IPS DF 6.9 (cell line): Measurements from ENCODE around the gene PANK4.

Experiments
- DNase-seq: peaks from one replicate; pipeline ENCODE4 v3.0.0-alpha.2; 2013; ENCODE audit warnings: low read depth, low spot score
- H3K27ac ChIP-seq: one replicate; pipeline ENCODE4 v1.5.1; 2013; ENCODE audit warnings: low read length, control low read depth
- H3K27me3 ChIP-seq: 2 replicates; pipeline ENCODE4 v1.6.1; 2013; ENCODE audit warnings: mild to moderate bottlenecking, low read length; ENCODE audit not compliant: control insufficient read depth, insufficient read depth
- H3K36me3 ChIP-seq: 2 replicates; pipeline ENCODE4 v1.6.1; 2013; ENCODE audit warnings: low read length; ENCODE audit not compliant: control insufficient read depth, insufficient read depth
- H3K4me1 ChIP-seq: 2 replicates; pipeline ENCODE4 v1.6.1; 2013; ENCODE audit warnings: low read length; ENCODE audit not compliant: control insufficient read depth, insufficient read depth
- H3K4me3 ChIP-seq: 2 replicates; pipeline ENCODE4 v1.5.1; 2013; ENCODE audit warnings: mild to moderate bottlenecking, low read length
- H3K9me3 ChIP-seq: 2 replicates; pipeline ENCODE4 v1.6.1; 2013; ENCODE audit warnings: low read length, inconsistent platforms; ENCODE audit not compliant: control insufficient read depth, insufficient read depth
- WGBS: extraction: QIAGEN DNeasy Blood & Tissue Kit; methylation state at CpG from one replicate; pipeline ENCODE4 v1.1.7; 2013; ENCODE audit warnings: mixed read lengths, missing lambda C conversion rate; ENCODE audit not compliant: insufficient read length, insufficient coverage; 5-methylcytosine and 5-hydroxymethylcytosine counted together

PANK4 gene

DNA sequence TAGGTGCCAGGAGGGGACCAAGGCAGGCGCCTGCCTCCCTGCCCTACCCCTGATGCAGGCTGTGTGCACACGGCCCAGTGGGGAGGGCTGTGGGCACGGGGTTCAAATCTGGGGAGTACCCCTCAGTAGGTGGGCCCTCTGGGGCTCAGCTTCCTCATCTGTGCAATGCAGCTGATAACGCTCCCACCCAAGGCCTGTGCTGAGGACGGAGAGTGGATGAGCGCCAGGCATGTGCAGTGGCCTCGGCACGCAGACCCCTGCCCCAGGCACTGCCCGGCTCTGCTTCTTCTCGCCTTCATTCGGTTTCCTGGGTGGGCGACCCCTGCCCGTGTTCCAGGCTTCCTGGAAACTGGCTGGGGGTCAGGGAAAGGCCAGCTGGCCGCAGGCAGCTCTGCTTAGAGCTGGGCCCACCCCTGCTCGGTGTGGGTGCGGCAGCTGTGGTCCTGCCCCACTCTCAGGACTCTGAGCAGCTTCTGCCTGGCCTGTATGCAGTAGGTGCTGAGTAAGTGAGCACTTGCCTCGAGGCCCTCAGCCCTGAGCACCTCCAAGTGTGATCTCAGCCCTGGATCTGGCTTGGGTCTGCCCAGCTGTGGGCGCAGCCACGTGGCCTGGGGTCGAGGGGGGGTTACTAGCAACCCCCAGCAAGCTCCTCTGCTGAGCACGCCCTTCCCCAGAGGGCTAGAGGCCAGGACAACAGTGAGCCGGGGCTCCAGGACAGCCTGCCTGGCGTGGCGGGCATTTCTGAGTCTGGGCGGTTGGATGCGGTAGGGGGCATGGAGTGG is 17.9 kb upstream of the PANK4 start:
- Histone ChIP-seq H3K36me3 (no peaks in the 10 kb centered on the region), H3K27me3 (no peaks in the 10 kb centered on the region; the same call in 1 of the 2 replicates), H3K4me1 (peaks cover 12% of the 10 kb centered on the region), H3K9me3 (no peaks in the 10 kb centered on the region), H3K27ac (no peak overlapping the region), H3K4me3 (no peak overlapping the region)
- WGBS: no CpG with 5 or more reads among the region's 26 CpGs
- no peak for DNase-seq

DNA sequence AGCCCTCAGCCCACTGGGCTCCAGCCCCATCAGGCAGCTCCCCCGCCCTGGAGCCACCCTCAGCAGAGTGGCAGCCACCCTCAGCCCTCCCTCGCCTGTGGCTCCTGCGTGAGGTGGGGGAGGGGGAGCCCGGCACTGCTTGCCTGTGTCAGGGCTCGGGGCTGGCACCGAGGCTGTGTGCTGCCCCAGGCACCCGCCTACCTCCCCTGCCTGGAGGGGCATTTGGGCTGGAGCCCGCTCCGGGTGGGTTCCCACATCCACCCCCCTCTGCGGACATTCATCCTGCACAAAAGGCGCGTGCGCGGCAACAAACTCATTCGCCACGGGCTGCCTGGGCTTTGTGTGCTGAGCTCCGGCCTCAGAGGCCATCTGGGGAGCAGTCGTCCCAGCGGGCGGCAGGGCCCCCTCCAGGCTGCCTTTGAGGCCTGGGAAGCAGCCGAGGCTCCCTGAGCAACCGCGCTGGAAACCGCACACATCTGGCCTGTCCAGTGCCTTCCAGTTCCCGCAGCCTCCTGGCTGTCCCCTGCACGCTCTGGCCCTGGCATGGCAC is 17.2 kb upstream of the PANK4 start:
- no peak for DNase-seq
- no peak overlapping the region for H3K27ac ChIP-seq
- peaks cover 12% of the 10 kb centered on the region for H3K4me1 ChIP-seq
- no peaks in the 10 kb centered on the region for H3K9me3 ChIP-seq
- no peaks in the 10 kb centered on the region; the same call in 1 of the 2 replicates for H3K27me3 ChIP-seq
- WGBS: no CpG with 5 or more reads among the region's 26 CpGs
- H3K4me3 ChIP-seq: no peak overlapping the region
- no peaks in the 10 kb centered on the region for H3K36me3 ChIP-seq

DNA sequence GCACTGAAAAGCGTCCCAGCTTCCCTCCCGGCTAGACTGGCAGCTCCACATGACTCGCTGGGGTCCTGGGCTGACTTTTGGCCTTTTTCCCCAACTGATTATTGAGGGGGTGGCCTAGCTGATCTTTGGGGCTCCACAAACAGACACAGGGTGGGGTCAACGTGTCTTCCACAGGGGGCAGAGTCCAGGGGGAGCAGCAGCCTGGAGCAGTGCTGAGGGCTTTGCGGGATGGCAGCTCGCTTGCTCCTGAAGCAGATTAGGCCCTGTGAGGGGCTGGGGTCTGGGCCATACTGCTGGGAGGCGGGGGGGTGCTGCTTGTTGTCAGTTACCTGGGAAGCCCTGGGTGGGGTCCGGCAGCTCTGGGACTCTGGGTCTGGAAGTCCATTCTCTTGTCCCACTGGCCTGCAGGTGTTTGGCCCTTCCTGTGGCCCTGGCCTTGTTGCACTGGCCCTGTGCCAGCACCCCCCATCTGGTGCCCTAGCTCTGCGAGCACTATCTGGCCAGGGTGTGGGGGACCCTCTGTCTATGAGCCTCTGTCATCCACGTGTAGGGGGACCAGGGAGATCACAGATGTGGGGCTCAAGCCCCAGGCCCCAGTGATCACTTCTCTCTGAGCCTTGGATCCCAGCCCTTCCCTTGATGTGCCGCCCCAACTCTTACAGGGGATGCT is 16.0 kb upstream of the PANK4 start:
- Histone ChIP-seq H3K4me1 (peaks cover 8% of the 10 kb centered on the region; the same call in 1 of the 2 replicates), H3K36me3 (no peaks in the 10 kb centered on the region), H3K9me3 (no peaks in the 10 kb centered on the region), H3K27me3 (no peaks in the 10 kb centered on the region; the same call in 1 of the 2 replicates), H3K27ac (no peak overlapping the region), H3K4me3 (no peak overlapping the region)
- no peak for DNase-seq
- no CpG with 5 or more reads among the region's 11 CpGs for WGBS

DNA sequence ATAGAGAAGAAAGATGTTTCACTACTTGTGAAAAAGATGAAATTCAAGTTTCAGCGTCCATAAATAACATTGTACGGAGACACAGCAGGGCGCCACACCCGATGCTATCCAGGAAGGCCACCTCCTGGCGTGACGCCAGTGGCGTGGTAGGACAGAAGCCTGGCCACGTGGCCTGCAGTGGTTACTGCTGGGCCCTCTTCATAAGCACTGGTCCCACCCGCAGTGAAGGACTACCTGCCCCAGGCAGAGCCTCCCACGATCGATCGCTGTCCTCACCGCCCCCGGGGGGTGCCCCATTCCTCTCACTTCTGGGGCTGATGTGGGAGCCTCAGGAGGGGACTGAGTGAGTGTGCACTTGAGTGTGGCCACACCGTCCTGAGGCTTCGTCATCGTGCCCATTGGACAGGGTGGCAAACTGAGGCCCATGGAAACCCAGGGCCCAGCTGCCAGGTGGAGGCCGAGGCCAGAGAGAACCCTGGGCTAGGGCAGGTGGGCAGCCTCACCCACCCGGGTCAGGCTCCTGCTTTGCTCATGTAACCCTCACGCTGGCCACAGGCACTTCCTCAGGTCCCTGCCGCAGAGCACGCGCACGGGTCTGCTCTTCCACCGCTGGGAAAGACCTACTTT is 15.3 kb upstream of the PANK4 start:
- Histone ChIP-seq H3K27ac (no peak overlapping the region), H3K27me3 (no peaks in the 10 kb centered on the region; the same call in 1 of the 2 replicates)

DNA sequence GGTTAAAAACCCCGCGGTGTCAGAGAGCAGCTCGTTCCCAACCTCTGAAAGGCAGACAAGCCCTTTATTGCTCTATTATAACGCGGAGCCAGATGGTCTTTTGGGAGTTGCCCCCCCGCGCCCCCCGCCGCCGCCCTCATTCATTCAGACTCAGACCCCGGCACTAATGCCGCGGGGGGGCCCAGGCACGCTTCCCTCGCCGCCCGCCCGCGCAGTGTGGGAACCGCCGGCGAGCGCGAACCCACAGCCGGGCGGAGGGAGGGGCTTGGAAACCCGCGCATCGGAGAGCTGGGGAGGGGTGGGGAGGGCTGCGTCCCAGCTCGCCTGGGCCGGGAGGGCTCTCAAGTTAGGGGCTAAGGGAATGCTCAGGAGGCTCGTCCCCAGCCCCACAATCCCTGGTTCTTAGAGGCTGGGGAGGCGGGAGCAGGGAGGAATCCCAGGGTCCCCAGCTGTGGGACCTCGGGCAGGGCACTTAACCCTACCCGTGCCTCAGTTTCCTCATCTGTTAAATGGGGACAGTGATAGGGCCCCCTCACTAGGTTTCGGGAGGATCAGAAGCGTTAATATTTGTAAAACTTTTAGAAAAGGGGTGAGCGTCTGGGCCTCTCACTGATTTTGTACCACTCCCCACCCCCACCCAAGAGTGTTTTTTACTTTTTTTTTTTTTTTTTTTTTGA is 14.6 kb upstream of the PANK4 start:
- Histone ChIP-seq H3K27me3 (no peaks in the 10 kb centered on the region; the same call in 1 of the 2 replicates), H3K4me3 (peak overlapping the region; percentile 12; the same call in 1 of the 2 replicates), H3K9me3 (no peaks in the 10 kb centered on the region), H3K4me1 (peaks cover 8% of the 10 kb centered on the region; the same call in 1 of the 2 replicates), H3K27ac (no peak overlapping the region), H3K36me3 (no peaks in the 10 kb centered on the region)
- no peak for DNase-seq
- no CpG with 5 or more reads among the region's 39 CpGs for WGBS

More for the DNA sequence above, 15.3 kb upstream of the PANK4 start:
- no peak for DNase-seq
- peaks cover 8% of the 10 kb centered on the region; the same call in 1 of the 2 replicates for H3K4me1 ChIP-seq
- WGBS: no CpG with 5 or more reads among the region's 25 CpGs
- no peaks in the 10 kb centered on the region for H3K36me3 ChIP-seq
- H3K4me3 ChIP-seq: no peak overlapping the region
- no peaks in the 10 kb centered on the region for H3K9me3 ChIP-seq

DNA sequence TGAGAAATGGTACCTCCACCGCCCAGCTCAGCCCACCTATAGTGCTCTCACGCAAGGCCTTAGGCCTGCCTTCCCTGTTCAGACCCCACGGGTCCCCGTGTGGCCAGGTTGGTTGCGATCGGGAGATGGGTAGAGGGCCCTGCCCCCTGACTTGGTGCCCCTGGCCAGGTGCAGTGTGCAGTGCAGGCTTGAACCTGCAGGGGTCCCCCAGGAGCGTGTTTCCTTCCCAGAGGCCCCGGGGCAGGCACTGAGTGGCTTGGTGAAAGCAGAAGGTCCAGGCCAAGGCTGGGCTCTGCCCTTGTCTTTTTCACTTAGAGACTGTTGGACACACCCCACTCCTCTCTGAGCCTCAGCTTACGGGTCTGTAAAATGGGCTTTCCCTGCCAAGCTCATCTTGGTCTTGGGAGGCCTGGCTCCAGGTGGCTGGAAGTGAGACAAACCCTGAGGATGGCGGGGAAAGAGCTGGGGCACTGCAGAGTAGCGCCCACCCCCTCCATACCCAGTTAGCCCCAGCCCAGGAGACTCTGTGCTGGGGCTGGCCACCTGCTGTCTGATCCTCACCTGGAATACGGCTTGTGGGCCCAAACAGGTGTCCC is 13.0 kb upstream of the PANK4 start:
- no peak overlapping the region for H3K4me3 ChIP-seq
- DNase-seq: no peak
- H3K27me3 ChIP-seq: peaks cover 1% of the 10 kb centered on the region; the same call in 1 of the 2 replicates
- H3K36me3 ChIP-seq: no peaks in the 10 kb centered on the region
- peaks cover 15% of the 10 kb centered on the region; the same call in 1 of the 2 replicates for H3K4me1 ChIP-seq
- H3K27ac ChIP-seq: no peak overlapping the region
- WGBS: no CpG with 5 or more reads among the region's 12 CpGs
- no peaks in the 10 kb centered on the region for H3K9me3 ChIP-seq

DNA sequence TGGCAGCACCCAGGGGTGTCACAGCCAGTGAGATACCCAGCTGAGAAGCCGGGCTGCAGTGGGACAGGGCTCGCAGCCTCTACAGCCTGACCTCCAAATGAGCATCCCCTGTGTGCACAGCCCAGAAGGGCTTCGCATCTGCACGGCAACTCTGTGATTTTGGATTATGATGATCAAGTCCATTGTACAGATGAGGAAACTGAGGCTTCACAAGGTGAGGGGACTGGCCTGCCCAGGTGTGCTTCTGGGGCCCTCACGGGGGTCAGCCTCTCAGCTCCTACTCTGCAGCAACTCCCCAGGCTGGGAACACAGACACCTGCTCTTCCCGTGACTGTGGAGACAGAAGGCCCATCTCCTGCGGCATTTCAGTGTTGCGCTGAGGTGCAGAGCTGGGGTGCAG is 12.5 kb upstream of the PANK4 start:
- Histone ChIP-seq H3K4me3 (no peak overlapping the region), H3K27ac (no peak overlapping the region), H3K9me3 (no peaks in the 10 kb centered on the region), H3K27me3 (peaks cover 1% of the 10 kb centered on the region; the same call in 1 of the 2 replicates), H3K36me3 (no peaks in the 10 kb centered on the region), H3K4me1 (peaks cover 15% of the 10 kb centered on the region; the same call in 1 of the 2 replicates)
- no peak for DNase-seq
- WGBS: no CpG with 5 or more reads among the region's 8 CpGs

DNA sequence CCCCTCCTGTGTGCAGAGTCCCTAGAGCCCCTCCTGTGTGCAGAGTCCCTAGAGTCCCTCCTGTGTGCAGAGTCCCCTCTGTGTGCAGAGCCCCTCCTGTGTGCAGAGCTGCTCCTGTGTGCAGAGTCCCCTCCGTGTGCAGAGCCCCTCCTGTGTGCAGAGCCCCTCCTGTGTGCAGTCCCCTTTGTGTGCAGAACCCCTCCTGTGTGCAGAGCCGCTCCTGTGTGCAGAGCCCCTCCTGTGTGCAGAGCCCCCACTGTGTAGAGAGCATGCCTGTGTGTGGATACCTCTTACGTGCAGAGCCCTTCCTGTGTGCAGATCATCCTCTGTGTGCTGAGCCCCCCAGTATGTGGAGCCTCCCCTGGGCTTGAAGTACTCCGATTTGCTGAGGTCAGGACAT is 12.0 kb upstream of the PANK4 start:
- peaks cover 1% of the 10 kb centered on the region; the same call in 1 of the 2 replicates for H3K27me3 ChIP-seq

DNA sequence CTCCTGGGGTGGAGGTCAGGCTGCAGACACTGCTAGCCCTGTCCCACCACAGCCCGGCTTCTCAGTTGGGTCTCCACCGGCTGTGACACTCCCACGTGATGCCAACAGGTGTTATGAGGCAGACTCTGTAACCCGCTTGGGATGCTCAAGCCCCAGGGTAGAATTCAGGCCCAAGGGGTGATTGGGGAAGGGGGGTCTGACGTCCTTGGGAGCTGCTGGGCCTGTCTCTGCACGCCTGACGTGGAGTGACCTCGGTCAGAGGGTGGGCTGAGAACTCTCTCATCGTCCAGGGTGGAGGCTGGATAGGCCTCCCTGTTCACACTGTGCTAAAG is 11.4 kb upstream of the PANK4 start:
- DNase-seq: no peak
- no CpG with 5 or more reads among the region's 9 CpGs for WGBS
- Histone ChIP-seq H3K36me3 (no peaks in the 10 kb centered on the region), H3K4me3 (no peak overlapping the region), H3K27me3 (peaks cover 1% of the 10 kb centered on the region; the same call in 1 of the 2 replicates), H3K27ac (no peak overlapping the region), H3K4me1 (peaks cover 9% of the 10 kb centered on the region; the same call in 1 of the 2 replicates), H3K9me3 (no peaks in the 10 kb centered on the region)

More for the DNA sequence above, 12.0 kb upstream of the PANK4 start:
- peaks cover 11% of the 10 kb centered on the region; the same call in 1 of the 2 replicates for H3K4me1 ChIP-seq
- no peak for DNase-seq
- no peaks in the 10 kb centered on the region for H3K9me3 ChIP-seq
- WGBS: no CpG with 5 or more reads among the region's 4 CpGs
- H3K27ac ChIP-seq: no peak overlapping the region
- no peak overlapping the region for H3K4me3 ChIP-seq
- H3K36me3 ChIP-seq: no peaks in the 10 kb centered on the region
